SH-SY5Y (cell line): ENCODE data around the gene CCM2L.

Experiments
- GATA2 ChIP-seq: IDR thresholded peaks from 2 replicates; pipeline ENCODE4 v1.6.1; 2011; ENCODE audit warnings: mild to moderate bottlenecking, low read depth, low read length
- GATA3 ChIP-seq: IDR thresholded peaks from 2 replicates; pipeline ENCODE4 v1.6.1; 2011; ENCODE audit warnings: low read depth, mild to moderate bottlenecking, low read length, moderate library complexity

DNA sequence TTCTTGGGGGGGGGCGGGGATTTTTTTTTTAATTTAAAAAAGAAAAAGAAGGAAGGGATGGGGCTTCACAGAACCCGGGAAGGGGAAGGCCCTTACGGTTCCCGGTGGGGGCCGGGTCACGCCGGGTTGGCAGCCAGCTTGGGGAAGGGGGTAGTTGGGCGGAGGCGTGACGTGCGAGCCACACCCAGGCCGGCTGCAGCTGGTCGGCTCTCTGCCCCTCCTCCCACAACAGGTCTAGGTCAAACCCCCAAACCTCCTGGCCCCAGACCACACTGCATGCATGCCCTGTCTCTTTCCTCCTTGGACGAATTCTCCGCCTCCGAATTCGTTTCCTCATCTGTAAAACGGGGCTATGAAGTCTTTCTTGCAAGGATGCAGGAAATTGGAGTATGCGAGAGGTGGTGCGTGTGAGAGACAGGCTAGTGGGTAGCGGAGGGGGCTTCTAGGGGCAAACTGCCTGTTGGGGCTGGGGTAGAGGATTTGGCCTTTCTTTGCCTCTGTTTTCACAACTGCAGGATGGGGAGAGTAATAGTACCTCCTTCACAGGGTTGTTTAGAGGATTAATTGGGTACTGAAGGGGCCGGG lies 42.6 kb downstream of the CCM2L start:
- TF ChIP-seq GATA2 (no peak), GATA3 (no peak)
